NCI-H2107 (cell line): ENCODE data around the gene DENND4C.
"Not testable (repeated sequence)": the region's sequence is repeated elsewhere in the genome, so short reads cannot be mapped to it uniquely, and the experiment has no call there.

Experiments used
- DNase-seq: peaks from one replicate; lab custom pipeline; 2025; lab: John Stamatoyannopoulos, UW

DENND4C gene

GRCh38 chr9:19230355-19231125 is at the start of gene DENND4C:
Gene DENND4C, plus strand, starts transcription at chr9:19230693. Its CDS starts 45,482 bp downstream, at chr9:19276175.
- DNase-seq, result peak; percentile 61

- DNase-seq, result no peak
Observed at GRCh38 chr9:19180991-19181390, 49.5 kb upstream of the DENND4C start.

GRCh38 chr9:19181561-19181960 is 48.9 kb upstream of the DENND4C start:
- DNase-seq, result no peak

- DNase-seq, result no peak
Observed at GRCh38 chr9:19184144-19184917, 46.2 kb upstream of the DENND4C start.

GRCh38 chr9:19185191-19185590 is 45.3 kb upstream of the DENND4C start:
- no peak for DNase-seq

GRCh38 chr9:19186232-19186631 is 44.3 kb upstream of the DENND4C start:
- no peak for DNase-seq

- no peak for DNase-seq
Observed at GRCh38 chr9:19188771-19189170, 41.7 kb upstream of the DENND4C start.

GRCh38 chr9:19192202-19193028 is 38.1 kb upstream of the DENND4C start:
- DNase-seq, result no peak

GRCh38 chr9:19193029-19193324 is 37.5 kb upstream of the DENND4C start:
- DNase-seq, result no peak

- not testable (repeated sequence) for DNase-seq
Observed at GRCh38 chr9:19193358-19193973, 37.0 kb upstream of the DENND4C start.

- DNase-seq, result no peak
Observed at GRCh38 chr9:19198406-19198805, 32.1 kb upstream of the DENND4C start.

- no peak for DNase-seq
Observed at GRCh38 chr9:19199012-19199411, 31.5 kb upstream of the DENND4C start.

- no peak for DNase-seq
Observed at GRCh38 chr9:19200229-19200628, 30.3 kb upstream of the DENND4C start.

GRCh38 chr9:19201899-19202891 is 28.3 kb upstream of the DENND4C start:
- no peak for DNase-seq

GRCh38 chr9:19203058-19203457 is 27.4 kb upstream of the DENND4C start:
- DNase-seq, result no peak

GRCh38 chr9:19208653-19209052 is 21.8 kb upstream of the DENND4C start:
- no peak for DNase-seq

GRCh38 chr9:19209188-19209587 is 21.3 kb upstream of the DENND4C start:
- no peak for DNase-seq

GRCh38 chr9:19213823-19214222 is 16.7 kb upstream of the DENND4C start:
- DNase-seq, result no peak

GRCh38 chr9:19216466-19216865 is 14.0 kb upstream of the DENND4C start:
- no peak for DNase-seq

GRCh38 chr9:19221326-19221725 is 9.2 kb upstream of the DENND4C start:
- no peak for DNase-seq

- no peak for DNase-seq
Observed at GRCh38 chr9:19223724-19224123, 6.8 kb upstream of the DENND4C start.
